T47D (cell line): ENCODE data around the gene CAMK1D.
A peak's percentile ranks its signal among the peaks of the same experiment; 100 is the strongest.
"Not testable (repeated sequence)": the region's sequence is repeated elsewhere in the genome, so short reads cannot be mapped to it uniquely, and the experiment has no call there.

ENCODE experiments used
- DNase-seq, 2 experiments: peaks; one replicate each; pipeline versions ENCODE4 v3.0.0 to v3.0.0-alpha.2; 2011 to 2012; ENCODE audit warnings: low read depth in 1 of 2, low spot score in 1 of 2
- JUND ChIP-seq: IDR thresholded peaks from 2 replicates; pipeline ENCODE4 v1.6.1; 2012; ENCODE audit warnings: low read depth
- in situ Hi-C: cut with HindIII; loops from 2 replicates; pipeline ENCODE4 v1.10.0; 2016; ENCODE audit warnings: low sequenced_read_pairs, low pct_unique_long_range_greater_than_20kb

The CAMK1D gene

GRCh38 chr10:12482587-12482986 is 133.2 kb downstream of the CAMK1D start:
- no peak for TF ChIP-seq JUND
- in situ Hi-C loops = no loop called here
- DNase-seq = no peak

DNA sequence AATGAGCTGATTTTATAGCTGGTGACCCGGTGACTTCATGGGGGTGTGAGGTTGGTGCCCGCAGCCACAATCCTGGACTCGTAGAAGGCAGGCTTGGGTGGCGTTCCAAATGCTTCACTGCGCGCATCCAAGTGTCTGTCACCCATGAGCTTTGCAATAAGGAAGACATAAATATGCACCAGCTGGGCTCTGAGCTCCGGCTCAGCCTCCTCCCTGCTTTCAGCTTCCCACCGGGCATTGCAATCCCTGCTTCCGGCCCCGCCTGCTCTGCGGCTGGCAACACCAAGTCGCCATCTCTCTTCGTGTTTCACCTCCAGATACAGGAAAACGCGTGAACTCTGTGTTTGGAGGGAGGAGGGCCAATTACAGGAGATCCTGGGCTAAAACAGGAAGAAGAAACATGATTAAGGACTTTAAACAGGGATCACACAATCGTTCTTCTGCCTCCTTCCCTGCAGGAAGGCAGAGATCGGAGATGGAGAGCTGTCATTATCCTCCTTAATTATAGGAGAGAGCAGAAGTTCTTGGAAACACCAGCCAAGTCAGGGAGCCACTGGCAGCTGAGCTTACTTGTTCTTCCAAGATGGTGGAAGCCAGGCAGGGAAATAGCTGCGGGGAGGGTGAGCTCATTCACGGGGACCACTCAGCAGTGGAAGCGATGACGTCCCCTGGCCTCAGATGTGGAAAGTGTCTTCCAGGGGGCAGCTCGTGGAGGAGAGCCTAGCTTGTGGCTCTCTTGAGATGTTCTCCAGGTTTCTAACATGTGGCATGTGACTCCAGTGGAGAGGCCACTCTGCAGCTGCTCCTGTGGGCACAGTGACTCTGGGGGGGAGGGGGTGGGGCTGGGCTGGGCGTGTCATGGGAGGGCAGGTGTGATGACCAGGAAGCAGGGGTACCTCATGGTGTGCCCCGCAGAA is 134.9 kb downstream of the CAMK1D start:
- no peak for TF ChIP-seq JUND
- no peak for DNase-seq
- in situ Hi-C loops = no loop called here

DNA sequence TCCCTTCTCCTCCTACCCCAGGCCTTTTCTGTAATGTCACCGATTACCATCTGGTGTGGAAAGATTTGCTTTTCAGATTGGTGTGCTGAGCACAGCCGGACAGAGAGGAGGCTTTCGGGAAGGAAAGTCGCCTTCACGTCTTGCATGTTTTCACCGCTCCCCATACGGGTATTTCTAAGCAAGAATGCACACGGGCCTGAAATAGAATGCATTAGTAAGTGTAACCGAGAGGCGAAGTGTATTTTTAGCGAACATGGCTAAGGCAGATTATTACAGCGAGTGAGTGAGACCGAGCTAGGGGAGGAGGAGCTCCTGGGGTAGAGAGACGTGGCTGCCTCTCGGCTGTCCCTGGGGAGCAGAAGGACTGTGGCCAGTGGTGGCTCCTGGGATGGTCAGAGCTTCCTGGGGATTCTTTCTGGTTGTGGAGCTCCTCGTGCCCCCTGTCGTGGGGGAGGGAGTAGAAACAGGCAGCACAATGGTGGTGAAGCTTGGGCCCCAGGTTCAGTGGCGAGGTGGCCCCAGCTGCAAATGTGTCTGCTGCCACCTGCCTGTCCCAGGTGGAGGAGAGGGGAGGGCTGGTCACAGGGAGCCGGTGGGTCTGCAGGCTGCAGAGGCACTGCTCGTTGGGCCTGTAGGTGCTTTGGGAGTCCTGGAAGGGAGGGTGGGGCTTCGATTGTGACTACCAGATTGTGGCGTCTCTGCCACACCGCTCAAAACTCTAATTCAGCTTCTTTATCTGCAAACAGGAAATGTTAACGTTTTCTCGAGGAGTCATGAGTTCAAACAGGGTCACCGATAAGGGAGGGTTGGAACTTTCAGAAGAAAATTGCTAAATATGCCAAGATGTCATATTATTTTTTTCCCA is 135.8 kb downstream of the CAMK1D start:
- TF ChIP-seq JUND = no peak
- in situ Hi-C loops = no loop called here

GRCh38 chr10:12487366-12487765 is 138.0 kb downstream of the CAMK1D start:
- no peak for DNase-seq
- in situ Hi-C loops = no loop called here
- TF ChIP-seq JUND = no peak

More for the DNA sequence above, 135.8 kb downstream of the CAMK1D start:
- peak in 1 of 2 experiments; percentile 46 for DNase-seq

DNA sequence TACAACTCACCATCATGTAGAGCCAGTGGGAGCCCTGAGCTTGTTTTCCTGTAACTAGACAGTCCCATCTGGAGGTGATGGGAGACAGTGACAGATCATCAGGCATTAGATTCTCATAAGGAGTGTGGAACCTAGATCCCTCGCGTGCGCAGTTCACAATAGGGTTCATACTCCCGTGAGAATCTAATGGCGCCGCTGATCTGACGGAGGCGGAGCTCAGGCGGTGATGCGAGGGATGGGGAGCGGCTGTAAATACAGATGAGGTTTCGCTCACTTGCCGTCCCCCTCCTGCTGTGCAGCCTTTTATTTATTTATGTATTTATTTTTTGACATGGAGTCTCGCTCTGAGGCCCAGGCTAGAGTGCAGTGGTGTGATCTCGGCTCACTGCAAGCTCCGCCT is 139.3 kb downstream of the CAMK1D start:
- DNase-seq = no peak
- in situ Hi-C loops = no loop called here
- no peak for TF ChIP-seq JUND

DNA sequence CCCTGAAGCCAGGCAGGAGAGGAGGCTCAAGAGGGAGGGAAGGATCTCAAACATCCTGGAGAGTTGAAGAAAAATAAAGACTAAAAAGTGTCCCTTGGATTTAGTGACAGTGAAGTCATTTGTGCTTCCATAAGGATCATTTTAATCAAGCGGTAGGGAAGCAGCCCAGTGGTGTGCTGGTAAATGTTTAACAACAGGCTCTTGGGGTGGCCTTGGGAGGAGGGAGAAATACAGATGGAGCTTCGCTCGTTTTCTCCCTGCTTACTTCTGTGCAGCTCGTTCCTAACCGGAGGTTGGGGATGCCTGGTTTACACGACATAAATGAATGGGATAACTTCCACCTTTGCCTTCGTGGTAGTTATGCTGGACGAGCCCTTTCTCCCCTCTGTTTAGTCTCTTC is 140.0 kb downstream of the CAMK1D start:
- in situ Hi-C loops = no loop called here
- no peak for DNase-seq
- no peak for TF ChIP-seq JUND

- TF ChIP-seq JUND = no peak
- in situ Hi-C loops = no loop called here
These were observed 140.5 kb downstream of the CAMK1D start for GRCh38 chr10:12489806-12490205.

GRCh38 chr10:12490963-12491362 is 141.6 kb downstream of the CAMK1D start:
- DNase-seq = no peak
- no peak for TF ChIP-seq JUND
- in situ Hi-C loops = no loop called here

More at GRCh38 chr10:12489806-12490205, 140.5 kb downstream of the CAMK1D start:
- no peak for DNase-seq

DNA sequence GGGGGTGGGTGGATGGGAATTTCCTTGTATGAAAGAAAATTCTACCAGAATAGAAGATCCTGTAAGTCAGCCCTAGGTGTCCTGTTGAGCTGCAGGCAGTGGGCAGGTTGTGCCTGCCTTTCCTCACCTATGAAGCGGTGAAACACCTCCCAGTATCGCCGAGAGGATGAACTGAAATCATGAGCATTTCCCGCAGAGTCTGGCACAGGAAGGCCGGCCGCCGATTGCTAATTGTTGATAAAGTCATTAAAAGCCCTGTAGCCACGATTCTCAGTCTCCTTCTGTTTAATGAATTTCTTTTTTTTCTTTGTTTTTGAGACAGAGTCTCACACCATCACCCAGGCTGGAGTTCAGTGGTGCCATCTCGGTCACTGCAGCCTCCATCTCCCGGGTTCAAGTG is 142.1 kb downstream of the CAMK1D start:
- in situ Hi-C loops = no loop called here
- DNase-seq = no peak
- TF ChIP-seq JUND = no peak

GRCh38 chr10:12492016-12492415 is 142.7 kb downstream of the CAMK1D start:
- no peak for TF ChIP-seq JUND
- in situ Hi-C loops = no loop called here
- no peak for DNase-seq

GRCh38 chr10:12497046-12497445 is 147.7 kb downstream of the CAMK1D start:
- DNase-seq, in situ Hi-C loops: not testable (repeated sequence)

- in situ Hi-C loops = no loop called here
- DNase-seq = no peak
- no peak for TF ChIP-seq JUND
These were observed 150.0 kb downstream of the CAMK1D start for GRCh38 chr10:12499076-12499986.
